GM15510 (cell line): Measurements from ENCODE around the gene MMEL1.
A peak's percentile ranks its signal among the peaks of the same experiment; 100 is the strongest.

Source experiments
- POLR2A ChIP-seq: IDR thresholded peaks from 3 replicates; pipeline ENCODE4 v1.6.1; 2011; ENCODE audit warnings: borderline replicate concordance; ENCODE audit not compliant: insufficient read length; ENCODE audit errors: extremely low read depth

The MMEL1 gene

DNA sequence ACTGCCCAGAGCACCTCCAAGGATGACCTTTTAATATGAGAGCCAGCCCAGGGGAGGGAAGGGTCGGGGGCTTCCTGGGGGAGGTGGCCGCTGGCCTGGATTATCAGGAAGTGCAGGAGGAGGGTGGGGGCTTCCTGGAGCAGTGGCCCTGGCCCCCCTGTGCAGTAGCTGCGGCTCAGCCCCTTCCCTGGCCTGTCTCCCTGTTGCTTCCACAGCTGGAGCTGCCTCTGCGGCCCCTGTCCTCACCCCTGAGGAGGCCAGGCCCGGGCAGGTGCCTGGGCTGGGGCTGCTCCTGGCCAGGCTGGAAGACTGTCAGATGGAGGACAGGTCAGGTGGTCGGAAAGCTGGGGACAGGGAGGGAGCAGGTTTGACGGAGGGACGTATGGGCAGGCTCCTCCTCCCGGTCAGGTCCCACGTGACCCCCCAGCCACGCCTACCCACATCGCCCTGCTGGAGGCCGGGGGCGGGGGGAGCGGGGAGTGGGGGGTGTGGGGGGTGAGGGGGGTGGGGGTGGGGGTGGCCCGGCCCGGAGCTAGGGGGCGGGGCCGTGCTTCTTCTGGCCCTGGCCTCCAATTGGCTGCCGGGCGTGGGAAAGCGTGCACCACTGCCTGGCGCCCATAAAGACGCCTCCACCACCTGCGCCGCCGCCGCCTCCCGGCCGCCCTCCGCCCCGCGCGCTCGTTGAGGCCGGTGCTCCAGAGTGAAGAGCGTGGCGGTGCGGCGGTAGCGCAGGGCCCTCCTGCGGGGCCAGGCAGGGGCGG lies 86.9 kb downstream of the MMEL1 start:
- peak; percentile 98 for TF ChIP-seq POLR2A

DNA sequence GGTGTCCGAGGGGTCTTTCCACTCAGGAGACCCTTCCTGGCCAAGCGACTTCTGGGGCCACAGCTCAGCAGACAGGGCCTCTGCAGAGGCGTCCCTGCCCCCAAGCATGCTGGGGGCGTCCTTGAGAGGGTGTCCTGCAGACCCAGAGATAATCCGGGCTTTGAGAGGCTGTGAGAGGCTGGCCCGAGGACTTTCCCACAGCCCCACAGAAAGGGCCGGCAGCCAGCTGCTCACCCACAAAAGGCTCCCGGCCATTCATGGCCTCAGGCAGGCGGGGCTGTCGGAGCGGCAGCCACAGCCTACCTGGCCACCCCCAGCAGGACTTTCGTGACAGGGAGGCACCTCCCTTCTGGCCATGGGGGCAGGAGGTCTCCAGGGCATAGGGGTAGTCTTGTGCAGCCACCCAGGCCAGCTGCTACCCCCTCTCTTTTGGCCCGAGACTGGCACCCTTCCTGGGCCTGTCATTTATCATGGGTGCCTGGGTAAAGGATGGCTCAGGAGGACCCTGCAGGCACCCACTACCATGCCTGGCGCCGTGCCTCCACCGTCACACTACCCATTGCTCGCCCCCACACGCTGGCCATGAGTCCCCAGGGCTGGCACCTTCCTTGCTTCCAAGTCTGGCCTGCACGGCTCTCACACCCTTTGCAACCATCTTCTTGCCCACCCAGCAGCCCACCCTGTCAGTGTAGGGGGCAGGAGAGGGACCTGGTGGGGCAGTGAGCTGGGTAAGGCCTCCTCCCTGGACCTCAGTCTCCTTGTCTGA lies 87.8 kb downstream of the MMEL1 start:
- no peak for TF ChIP-seq POLR2A

DNA sequence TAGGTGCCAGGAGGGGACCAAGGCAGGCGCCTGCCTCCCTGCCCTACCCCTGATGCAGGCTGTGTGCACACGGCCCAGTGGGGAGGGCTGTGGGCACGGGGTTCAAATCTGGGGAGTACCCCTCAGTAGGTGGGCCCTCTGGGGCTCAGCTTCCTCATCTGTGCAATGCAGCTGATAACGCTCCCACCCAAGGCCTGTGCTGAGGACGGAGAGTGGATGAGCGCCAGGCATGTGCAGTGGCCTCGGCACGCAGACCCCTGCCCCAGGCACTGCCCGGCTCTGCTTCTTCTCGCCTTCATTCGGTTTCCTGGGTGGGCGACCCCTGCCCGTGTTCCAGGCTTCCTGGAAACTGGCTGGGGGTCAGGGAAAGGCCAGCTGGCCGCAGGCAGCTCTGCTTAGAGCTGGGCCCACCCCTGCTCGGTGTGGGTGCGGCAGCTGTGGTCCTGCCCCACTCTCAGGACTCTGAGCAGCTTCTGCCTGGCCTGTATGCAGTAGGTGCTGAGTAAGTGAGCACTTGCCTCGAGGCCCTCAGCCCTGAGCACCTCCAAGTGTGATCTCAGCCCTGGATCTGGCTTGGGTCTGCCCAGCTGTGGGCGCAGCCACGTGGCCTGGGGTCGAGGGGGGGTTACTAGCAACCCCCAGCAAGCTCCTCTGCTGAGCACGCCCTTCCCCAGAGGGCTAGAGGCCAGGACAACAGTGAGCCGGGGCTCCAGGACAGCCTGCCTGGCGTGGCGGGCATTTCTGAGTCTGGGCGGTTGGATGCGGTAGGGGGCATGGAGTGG lies 88.5 kb downstream of the MMEL1 start:
- TF ChIP-seq POLR2A = no peak

DNA sequence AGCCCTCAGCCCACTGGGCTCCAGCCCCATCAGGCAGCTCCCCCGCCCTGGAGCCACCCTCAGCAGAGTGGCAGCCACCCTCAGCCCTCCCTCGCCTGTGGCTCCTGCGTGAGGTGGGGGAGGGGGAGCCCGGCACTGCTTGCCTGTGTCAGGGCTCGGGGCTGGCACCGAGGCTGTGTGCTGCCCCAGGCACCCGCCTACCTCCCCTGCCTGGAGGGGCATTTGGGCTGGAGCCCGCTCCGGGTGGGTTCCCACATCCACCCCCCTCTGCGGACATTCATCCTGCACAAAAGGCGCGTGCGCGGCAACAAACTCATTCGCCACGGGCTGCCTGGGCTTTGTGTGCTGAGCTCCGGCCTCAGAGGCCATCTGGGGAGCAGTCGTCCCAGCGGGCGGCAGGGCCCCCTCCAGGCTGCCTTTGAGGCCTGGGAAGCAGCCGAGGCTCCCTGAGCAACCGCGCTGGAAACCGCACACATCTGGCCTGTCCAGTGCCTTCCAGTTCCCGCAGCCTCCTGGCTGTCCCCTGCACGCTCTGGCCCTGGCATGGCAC lies 89.2 kb downstream of the MMEL1 start:
- no peak for TF ChIP-seq POLR2A

DNA sequence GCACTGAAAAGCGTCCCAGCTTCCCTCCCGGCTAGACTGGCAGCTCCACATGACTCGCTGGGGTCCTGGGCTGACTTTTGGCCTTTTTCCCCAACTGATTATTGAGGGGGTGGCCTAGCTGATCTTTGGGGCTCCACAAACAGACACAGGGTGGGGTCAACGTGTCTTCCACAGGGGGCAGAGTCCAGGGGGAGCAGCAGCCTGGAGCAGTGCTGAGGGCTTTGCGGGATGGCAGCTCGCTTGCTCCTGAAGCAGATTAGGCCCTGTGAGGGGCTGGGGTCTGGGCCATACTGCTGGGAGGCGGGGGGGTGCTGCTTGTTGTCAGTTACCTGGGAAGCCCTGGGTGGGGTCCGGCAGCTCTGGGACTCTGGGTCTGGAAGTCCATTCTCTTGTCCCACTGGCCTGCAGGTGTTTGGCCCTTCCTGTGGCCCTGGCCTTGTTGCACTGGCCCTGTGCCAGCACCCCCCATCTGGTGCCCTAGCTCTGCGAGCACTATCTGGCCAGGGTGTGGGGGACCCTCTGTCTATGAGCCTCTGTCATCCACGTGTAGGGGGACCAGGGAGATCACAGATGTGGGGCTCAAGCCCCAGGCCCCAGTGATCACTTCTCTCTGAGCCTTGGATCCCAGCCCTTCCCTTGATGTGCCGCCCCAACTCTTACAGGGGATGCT lies 90.4 kb downstream of the MMEL1 start:
- TF ChIP-seq POLR2A = no peak

DNA sequence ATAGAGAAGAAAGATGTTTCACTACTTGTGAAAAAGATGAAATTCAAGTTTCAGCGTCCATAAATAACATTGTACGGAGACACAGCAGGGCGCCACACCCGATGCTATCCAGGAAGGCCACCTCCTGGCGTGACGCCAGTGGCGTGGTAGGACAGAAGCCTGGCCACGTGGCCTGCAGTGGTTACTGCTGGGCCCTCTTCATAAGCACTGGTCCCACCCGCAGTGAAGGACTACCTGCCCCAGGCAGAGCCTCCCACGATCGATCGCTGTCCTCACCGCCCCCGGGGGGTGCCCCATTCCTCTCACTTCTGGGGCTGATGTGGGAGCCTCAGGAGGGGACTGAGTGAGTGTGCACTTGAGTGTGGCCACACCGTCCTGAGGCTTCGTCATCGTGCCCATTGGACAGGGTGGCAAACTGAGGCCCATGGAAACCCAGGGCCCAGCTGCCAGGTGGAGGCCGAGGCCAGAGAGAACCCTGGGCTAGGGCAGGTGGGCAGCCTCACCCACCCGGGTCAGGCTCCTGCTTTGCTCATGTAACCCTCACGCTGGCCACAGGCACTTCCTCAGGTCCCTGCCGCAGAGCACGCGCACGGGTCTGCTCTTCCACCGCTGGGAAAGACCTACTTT lies 91.1 kb downstream of the MMEL1 start:
- no peak for TF ChIP-seq POLR2A

DNA sequence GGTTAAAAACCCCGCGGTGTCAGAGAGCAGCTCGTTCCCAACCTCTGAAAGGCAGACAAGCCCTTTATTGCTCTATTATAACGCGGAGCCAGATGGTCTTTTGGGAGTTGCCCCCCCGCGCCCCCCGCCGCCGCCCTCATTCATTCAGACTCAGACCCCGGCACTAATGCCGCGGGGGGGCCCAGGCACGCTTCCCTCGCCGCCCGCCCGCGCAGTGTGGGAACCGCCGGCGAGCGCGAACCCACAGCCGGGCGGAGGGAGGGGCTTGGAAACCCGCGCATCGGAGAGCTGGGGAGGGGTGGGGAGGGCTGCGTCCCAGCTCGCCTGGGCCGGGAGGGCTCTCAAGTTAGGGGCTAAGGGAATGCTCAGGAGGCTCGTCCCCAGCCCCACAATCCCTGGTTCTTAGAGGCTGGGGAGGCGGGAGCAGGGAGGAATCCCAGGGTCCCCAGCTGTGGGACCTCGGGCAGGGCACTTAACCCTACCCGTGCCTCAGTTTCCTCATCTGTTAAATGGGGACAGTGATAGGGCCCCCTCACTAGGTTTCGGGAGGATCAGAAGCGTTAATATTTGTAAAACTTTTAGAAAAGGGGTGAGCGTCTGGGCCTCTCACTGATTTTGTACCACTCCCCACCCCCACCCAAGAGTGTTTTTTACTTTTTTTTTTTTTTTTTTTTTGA lies 91.9 kb downstream of the MMEL1 start:
- TF ChIP-seq POLR2A = no peak
